ENCODE results near the gene ZMYM4. TPM values are rescaled to one million over a fixed set of nuclear protein-coding genes. Genes with fewer than 3 reads are reported as not detected.

ZMYM4 gene
- total RNA-seq, 3 donors from 2014 or later = 47.2 to 71.1 (median 47.8) TPM

DNA sequence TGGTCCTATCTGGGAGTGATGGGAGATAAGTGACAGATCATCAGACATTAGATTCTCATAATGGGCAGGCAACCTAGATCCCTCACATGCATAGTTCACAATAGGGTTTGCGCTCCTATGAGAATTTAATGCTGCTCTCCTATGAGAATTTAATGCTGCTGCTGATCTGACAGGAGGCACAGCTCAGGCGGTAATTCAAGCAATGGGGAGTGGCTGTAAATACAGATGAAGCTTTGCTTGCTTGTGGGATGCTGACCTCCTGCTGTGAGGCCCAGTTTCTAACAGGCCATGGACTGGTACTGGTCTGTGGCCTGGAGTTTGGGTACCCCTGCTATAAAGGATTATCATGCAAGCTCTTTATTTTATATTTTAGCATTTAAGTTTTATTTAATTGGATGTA, 72.0 kb downstream of the ZMYM4 start:
- H3K4me1 ChIP-seq = no peaks in the 10 kb centered on the region
- no peaks in the 10 kb centered on the region for H3K27me3 ChIP-seq
- intact Hi-C loops (cut with DNase I; ENCODE audit: low total_unique reads) = no loop called here
- no peaks in the 10 kb centered on the region for H3K9me3 ChIP-seq
- no peaks in the 10 kb centered on the region for H3K36me3 ChIP-seq
- H3K4me3 ChIP-seq = no peak overlapping the region
- H3K27ac ChIP-seq = no peak overlapping the region
- DNase-seq (ENCODE audit: low spot score in 2 of 2) = no peak
- TF ChIP-seq POLR2A (IDR thresholded peaks at IDR 0.05) = no peak
- TF ChIP-seq, protein P1, sequence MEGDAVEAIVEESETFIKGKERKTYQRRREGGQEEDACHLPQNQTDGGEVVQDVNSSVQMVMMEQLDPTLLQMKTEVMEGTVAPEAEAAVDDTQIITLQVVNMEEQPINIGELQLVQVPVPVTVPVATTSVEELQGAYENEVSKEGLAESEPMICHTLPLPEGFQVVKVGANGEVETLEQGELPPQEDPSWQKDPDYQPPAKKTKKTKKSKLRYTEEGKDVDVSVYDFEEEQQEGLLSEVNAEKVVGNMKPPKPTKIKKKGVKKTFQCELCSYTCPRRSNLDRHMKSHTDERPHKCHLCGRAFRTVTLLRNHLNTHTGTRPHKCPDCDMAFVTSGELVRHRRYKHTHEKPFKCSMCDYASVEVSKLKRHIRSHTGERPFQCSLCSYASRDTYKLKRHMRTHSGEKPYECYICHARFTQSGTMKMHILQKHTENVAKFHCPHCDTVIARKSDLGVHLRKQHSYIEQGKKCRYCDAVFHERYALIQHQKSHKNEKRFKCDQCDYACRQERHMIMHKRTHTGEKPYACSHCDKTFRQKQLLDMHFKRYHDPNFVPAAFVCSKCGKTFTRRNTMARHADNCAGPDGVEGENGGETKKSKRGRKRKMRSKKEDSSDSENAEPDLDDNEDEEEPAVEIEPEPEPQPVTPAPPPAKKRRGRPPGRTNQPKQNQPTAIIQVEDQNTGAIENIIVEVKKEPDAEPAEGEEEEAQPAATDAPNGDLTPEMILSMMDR (IDR thresholded peaks at IDR 0.05) = no peak
- no peak for TF ChIP-seq POLR2AphosphoS5 (IDR thresholded peaks at IDR 0.05)

DNA sequence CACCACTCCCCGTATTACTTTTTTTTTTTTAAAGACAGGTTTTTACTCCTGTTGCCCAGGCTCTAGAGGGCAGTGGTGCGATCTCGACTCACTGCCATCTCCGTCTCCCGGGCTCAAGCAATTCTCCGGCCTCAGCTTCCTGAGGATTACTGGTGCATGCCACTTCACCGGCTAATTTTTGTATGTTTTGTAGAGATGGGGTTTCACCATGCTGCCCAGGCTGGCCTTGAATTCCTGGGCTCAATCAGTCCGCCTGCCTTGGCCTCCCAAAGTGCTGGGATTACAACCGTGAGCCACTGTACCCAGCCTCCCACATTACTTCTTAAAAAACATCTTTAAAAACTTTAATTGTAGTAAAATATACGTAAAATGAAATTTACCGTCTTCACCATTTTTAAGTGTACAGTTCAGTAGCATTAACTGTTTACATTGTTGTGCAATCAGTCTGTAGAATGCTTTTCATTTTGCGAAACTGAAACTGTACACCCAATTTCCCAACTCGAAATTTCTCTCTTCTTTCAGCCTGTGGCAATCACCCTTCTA, 77.0 kb downstream of the ZMYM4 start:
- Histone ChIP-seq H3K27me3 (no peaks in the 10 kb centered on the region), H3K27ac (no peak overlapping the region), H3K4me1 (no peaks in the 10 kb centered on the region), H3K36me3 (no peaks in the 10 kb centered on the region), H3K4me3 (no peak overlapping the region), H3K9me3 (no peaks in the 10 kb centered on the region)
- TF ChIP-seq POLR2A (IDR thresholded peaks at IDR 0.05) (no peak), POLR2AphosphoS5 (IDR thresholded peaks at IDR 0.05) (no peak)
- TF ChIP-seq, protein P1 (IDR thresholded peaks at IDR 0.05) = no peak
- DNase-seq (ENCODE audit: low spot score in 2 of 2) = no peak
- intact Hi-C loops (cut with DNase I; ENCODE audit: low total_unique reads) = no loop called here

DNA sequence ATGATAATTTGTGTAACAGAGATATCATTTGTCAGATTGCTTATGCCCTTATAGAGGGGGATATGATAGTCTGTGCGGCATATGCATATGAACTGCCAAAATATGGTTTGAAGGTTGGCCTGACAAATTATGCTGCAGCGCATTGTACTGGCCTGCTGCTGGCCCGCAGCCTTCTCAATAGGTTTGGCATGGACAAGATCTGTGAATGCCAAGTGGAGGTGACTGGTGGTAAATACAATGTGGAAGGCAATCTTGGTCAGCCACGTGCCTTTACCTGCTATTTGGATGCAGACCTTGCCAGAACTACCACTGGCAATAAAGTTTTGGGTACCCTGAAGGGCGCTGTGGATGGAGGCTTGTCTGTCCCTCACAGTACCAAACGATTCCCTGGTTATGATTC, 82.4 kb downstream of the ZMYM4 start:
- intact Hi-C loops (cut with DNase I; ENCODE audit: low total_unique reads) = no loop called here
- DNase-seq (ENCODE audit: low spot score in 2 of 2) = no peak
- no peaks in the 10 kb centered on the region for H3K9me3 ChIP-seq
- no peaks in the 10 kb centered on the region for H3K36me3 ChIP-seq
- H3K27me3 ChIP-seq = no peaks in the 10 kb centered on the region
- no peak for TF ChIP-seq POLR2AphosphoS5 (IDR thresholded peaks at IDR 0.05)
- TF ChIP-seq, protein P1 (IDR thresholded peaks at IDR 0.05) = no peak
- no peak for TF ChIP-seq POLR2A (IDR thresholded peaks at IDR 0.05)
- no peak overlapping the region for H3K27ac ChIP-seq
- H3K4me3 ChIP-seq = no peak overlapping the region
- H3K4me1 ChIP-seq = no peaks in the 10 kb centered on the region

DNA sequence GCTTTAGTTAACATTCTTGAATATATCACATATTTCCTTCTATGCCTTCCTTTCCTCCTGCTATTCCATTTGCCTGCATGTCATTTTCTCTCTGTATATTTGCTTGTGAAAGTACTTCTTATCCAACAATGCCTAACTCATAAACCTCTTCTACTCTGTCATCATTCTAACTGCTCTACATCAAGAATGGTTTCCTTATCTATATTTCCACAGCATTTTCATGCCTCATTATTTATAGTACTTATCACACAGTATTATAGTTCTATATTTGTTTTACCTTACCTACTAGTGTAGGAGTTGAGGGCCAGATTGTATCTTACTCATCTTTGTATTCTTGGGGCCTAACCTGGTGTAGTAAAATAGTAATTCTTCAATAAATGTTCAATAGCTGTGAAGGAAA, 91.5 kb downstream of the ZMYM4 start:
- intact Hi-C loops (cut with DNase I; ENCODE audit: low total_unique reads) = no loop called here

DNA sequence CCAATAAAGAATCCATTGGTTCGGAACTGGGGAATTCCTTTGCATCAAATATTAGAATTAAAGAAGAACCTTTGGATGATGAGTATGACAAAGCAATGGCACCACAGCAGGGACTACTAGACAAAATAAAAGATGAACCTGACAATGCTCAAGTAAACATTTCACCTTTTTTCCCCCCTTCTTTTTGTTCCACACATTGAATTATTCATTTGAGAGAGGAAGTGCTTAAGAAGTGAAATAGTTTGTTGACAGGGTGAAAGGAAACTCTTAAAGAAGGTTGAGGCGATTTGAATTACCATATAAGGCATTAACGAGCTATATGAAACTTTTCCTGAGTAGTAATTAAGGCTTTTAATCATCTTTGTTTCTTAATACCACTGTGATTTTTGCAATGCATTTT, 93.1 kb downstream of the ZMYM4 start:
- Histone ChIP-seq H3K9me3 (no peaks in the 10 kb centered on the region), H3K4me3 (no peak overlapping the region), H3K27ac (no peak overlapping the region), H3K27me3 (no peaks in the 10 kb centered on the region), H3K4me1 (no peaks in the 10 kb centered on the region), H3K36me3 (no peaks in the 10 kb centered on the region)
- intact Hi-C loops (cut with DNase I; ENCODE audit: low total_unique reads) = no loop called here
- TF ChIP-seq POLR2AphosphoS5 (IDR thresholded peaks at IDR 0.05) = no peak
- TF ChIP-seq, protein P1 (IDR thresholded peaks at IDR 0.05) = no peak
- TF ChIP-seq POLR2A (IDR thresholded peaks at IDR 0.05) = no peak
- DNase-seq (ENCODE audit: low spot score in 2 of 2) = no peak

More for the DNA sequence above, 91.5 kb downstream of the ZMYM4 start:
- no peak overlapping the region for H3K4me3 ChIP-seq
- no peaks in the 10 kb centered on the region for H3K4me1 ChIP-seq
- TF ChIP-seq POLR2A (IDR thresholded peaks at IDR 0.05) = no peak
- TF ChIP-seq, protein P1 (IDR thresholded peaks at IDR 0.05) = no peak
- no peak for TF ChIP-seq POLR2AphosphoS5 (IDR thresholded peaks at IDR 0.05)
- no peak for DNase-seq (ENCODE audit: low spot score in 2 of 2)
- no peaks in the 10 kb centered on the region for H3K9me3 ChIP-seq
- no peaks in the 10 kb centered on the region for H3K36me3 ChIP-seq
- no peaks in the 10 kb centered on the region for H3K27me3 ChIP-seq
- no peak overlapping the region for H3K27ac ChIP-seq

Data from breast epithelium (tissue), 4 donors.